K562 (cell line): ENCODE measurements around the gene MRPL37. TPM values are rescaled to one million over a fixed set of nuclear protein-coding genes. Genes with fewer than 3 reads are reported as not detected.

ENCODE experiments used
- ATAC-seq: fragments of 200-7000 bp; cut with Tn5 transposase; 3 replicates; pipeline ENCODE4 v1.9.1; 2020; ENCODE audit warnings: moderate library complexity
- BruUV-seq: library from RNA; stranded (reverse); fragments of 400-500 nt; replicated peaks from 2 replicates; lab custom pipeline; 2021; lab: Mats Ljungman, UMichigan
- CTCF ChIA-PET: fragments of 300-600 bp; formaldehyde crosslinking; extraction: SDS; loops from one replicate; lab custom pipeline; 2021; ENCODE audit warnings: low intra/inter-chr PET ratio; lab: Yijun Ruan, JAX
- POLR2A ChIA-PET: fragments of 300-600, 350-650 bp; sonication (Branson Sonifier 250); formaldehyde crosslinking; extraction: SDS; loops from one replicate; lab custom pipeline; 2021; ENCODE audit warnings: antibody characterized with exemption, inconsistent platforms; lab: Yijun Ruan, JAX
- DNase-seq, 4 experiments: peaks; one replicate each; pipeline versions ENCODE4 v3.0.0 to v3.0.0-alpha.2; 2011 to 2018; ENCODE audit warnings: low spot score in 3 of 4, mixed read lengths in 3 of 4; ENCODE audit errors: extremely low read depth in 1 of 4
- FAIRE-seq: peaks from 2 replicates; lab custom pipeline; 2011; peaks lifted over from hg19 to GRCh38; lab: Jason Lieb, UNC
- H2AFZ ChIP-seq: 2 replicates; pipeline ENCODE4 v1.6.0; 2011; ENCODE audit warnings: low read depth, low read length, control low read depth, inconsistent platforms
- H3K27ac ChIP-seq: fragments of 200-600 bp; 3 replicates; pipeline ENCODE4 v1.8.0; 2011; ENCODE audit warnings: low read depth, mild to moderate bottlenecking, control low read depth, inconsistent platforms, low read length, moderate library complexity, mixed read lengths; ENCODE audit errors: extremely low read depth
- H3K27me3 ChIP-seq, 2 experiments: fragments of 300-600 bp in 1 of 2; 2 replicates in 1 of 2; 3 replicates in 1 of 2; pipeline versions ENCODE4 v1.6.0 to v1.8.0; 2011; ENCODE audit warnings: inconsistent platforms in 2 of 2, low read length in 2 of 2, mild to moderate bottlenecking in 1 of 2, mixed read lengths in 1 of 2, moderate library complexity in 1 of 2; ENCODE audit not compliant: control insufficient read depth in 2 of 2, insufficient read depth in 2 of 2
- H3K36me3 ChIP-seq: fragments of 300-600 bp; 3 replicates; pipeline ENCODE4 v1.8.0; 2011; ENCODE audit warnings: mild to moderate bottlenecking, low read length, inconsistent platforms; ENCODE audit not compliant: control insufficient read depth, insufficient read depth
- H3K4me1 ChIP-seq, 2 experiments: fragments of 200-600 bp in 1 of 2; replicated peaks in 1 of 2; 2 replicates in 1 of 2; 3 replicates in 1 of 2; pipeline versions ENCODE4 v1.5.1 to v1.8.0; 2011; ENCODE audit warnings: inconsistent platforms in 2 of 2, low read length in 2 of 2, mild to moderate bottlenecking in 1 of 2, mixed read lengths in 1 of 2, moderate library complexity in 1 of 2; ENCODE audit not compliant: control insufficient read depth in 2 of 2, insufficient read depth in 2 of 2
- H3K4me2 ChIP-seq: 2 replicates; pipeline ENCODE4 v1.6.1; 2011; ENCODE audit warnings: low read length, control low read depth, inconsistent platforms, mixed read lengths; ENCODE audit not compliant: insufficient read depth
- H3K4me3 ChIP-seq: fragments of 200-600 bp; sonication (generic), shearing (Covaris generic); 2 replicates; pipeline ENCODE4 v1.5.1; 2016; ENCODE audit warnings: control low read depth, inconsistent platforms
- H3K79me2 ChIP-seq: fragments of 200-600 bp; 3 replicates; pipeline ENCODE4 v1.8.0; 2011; ENCODE audit warnings: low read length, inconsistent platforms; ENCODE audit not compliant: control insufficient read depth, insufficient read depth
- H3K9ac ChIP-seq, 2 experiments: 2 replicates each; pipeline versions ENCODE4 v1.6.0 to v1.6.1; 2011; ENCODE audit warnings: low read depth in 2 of 2, low read length in 2 of 2, control low read depth in 1 of 2, inconsistent platforms in 1 of 2, mild to moderate bottlenecking in 1 of 2, mixed read lengths in 1 of 2; ENCODE audit not compliant: insufficient read depth in 1 of 2
- H3K9me1 ChIP-seq: one replicate; pipeline ENCODE4 v1.6.0; 2011; ENCODE audit warnings: inconsistent platforms, mild to moderate bottlenecking, low read length, moderate library complexity; ENCODE audit not compliant: control insufficient read depth, insufficient read depth
- H3K9me3 ChIP-seq: replicated peaks from 2 replicates; pipeline ENCODE4 v1.5.1; 2011; ENCODE audit warnings: low read depth, low read length, inconsistent platforms; ENCODE audit not compliant: control insufficient read depth, insufficient read depth
- H4K20me1 ChIP-seq: replicated peaks from 2 replicates; pipeline ENCODE4 v1.6.1; 2011; ENCODE audit warnings: low read length, inconsistent platforms, mixed read lengths; ENCODE audit not compliant: control insufficient read depth, insufficient read depth
- CBX1 ChIP-seq: sonication (generic); IDR thresholded peaks from 2 replicates; pipeline ENCODE4 v1.6.1; 2016; ENCODE audit warnings: antibody characterized with exemption, low read depth, mild to moderate bottlenecking
- ELF2 ChIP-seq: fragments of 250-450 bp; sonication (Bioruptor Pico); IDR thresholded peaks from 2 replicates; pipeline ENCODE4 v1.5.0; 2021; ENCODE audit warnings: mild to moderate bottlenecking
- SIN3A ChIP-seq, 2 experiments: fragments of 150-350 bp in 1 of 2; IDR thresholded peaks; 2 replicates each; pipeline ENCODE4 v1.6.1; 2011 to 2016; ENCODE audit warnings: borderline replicate concordance in 2 of 2, low read depth in 2 of 2, low read length in 2 of 2, mild to moderate bottlenecking in 2 of 2, moderate library complexity in 2 of 2; ENCODE audit not compliant: control insufficient read depth in 1 of 2
- WGBS: fragments of 100-300 bp; shearing (Covaris generic); methylation state at CpG from one replicate; pipeline ENCODE4 v1.1.6; 2016; ENCODE audit warnings: low coverage, mixed read lengths; ENCODE audit not compliant: insufficient coverage; ENCODE audit errors: missing lambda C conversion rate; 5-methylcytosine and 5-hydroxymethylcytosine counted together
- in situ Hi-C: fragments of 300-500 bp; cut with MboI; formaldehyde crosslinking; loops from 4 replicates; pipeline ENCODE4 v1.15.0; 2018; ENCODE audit warnings: inconsistent platforms, mixed read lengths
- intact Hi-C: fragments of 100-400 bp; cut with micrococcal nuclease; formaldehyde crosslinking; loops from 2 replicates; pipeline ENCODE4 v1.14.2; 2022
- polyA plus RNA-seq, 8 experiments: library from polyadenylated mRNA; depleted of rRNA in 4 of 8; stranded (reverse) in 5 of 8; unstranded in 3 of 8; fragments of >200 nt; fragmentation: Nextera tagmentation in 2 of 8; fragmentation: Illumina TruSeq in 1 of 8; extraction: Ambion mirVana in 2 of 8; extraction: Trizol in 1 of 8; gene quantifications; 2 replicates each; pipeline versions ENCODE4 v1.2.1 to v1.2.3, GENCODE V29; 2011 to 2014; ENCODE audit warnings: inconsistent platforms in 1 of 8, missing spikeins in 1 of 8
- total RNA-seq, 7 experiments: library from RNA; depleted of rRNA in 6 of 7; stranded (reverse); fragments of >200 nt in 6 of 7; fragmentation: Illumina TruSeq in 2 of 7; extraction: Trizol in 2 of 7; gene quantifications; 2 replicates each; pipeline versions ENCODE4 v1.2.1 to v1.2.3, GENCODE V29; 2011 to 2021; ENCODE audit warnings: low replicate concordance in 1 of 7
- TF ChIP-seq, protein P1 (sequence below): fragments of 450-650 bp; IDR thresholded peaks from 2 replicates; pipeline ENCODE4 v1.6.1; 2016; ENCODE audit warnings: antibody characterized with exemption
- TF ChIP-seq, protein P2 (sequence below): fragments of 450-650 bp; IDR thresholded peaks from 2 replicates; pipeline ENCODE4 v1.6.1; 2017; ENCODE audit warnings: antibody characterized with exemption, mild to moderate bottlenecking
- TF ChIP-seq, protein P3 (sequence below): sonication (generic); formaldehyde crosslinking; IDR thresholded peaks from 2 replicates; pipeline ENCODE4 v1.5.0; 2020; ENCODE audit warnings: missing genetic modification reagents
- TF ChIP-seq, protein P4 (sequence below), 2 experiments: fragments of 450-650 bp; IDR thresholded peaks; 2 replicates each; pipeline ENCODE4 v1.6.1; 2018; ENCODE audit warnings: mild to moderate bottlenecking in 2 of 2, low read depth in 1 of 2; ENCODE audit not compliant: partially characterized antibody in 2 of 2

Gene MRPL37
- total and polyA plus RNA-seq, 9 of the 15 experiments (the other 6 are each of a cell fraction or from before 2014, with no cell fraction given), result 52.2 to 303 (median 180) TPM

DNA sequence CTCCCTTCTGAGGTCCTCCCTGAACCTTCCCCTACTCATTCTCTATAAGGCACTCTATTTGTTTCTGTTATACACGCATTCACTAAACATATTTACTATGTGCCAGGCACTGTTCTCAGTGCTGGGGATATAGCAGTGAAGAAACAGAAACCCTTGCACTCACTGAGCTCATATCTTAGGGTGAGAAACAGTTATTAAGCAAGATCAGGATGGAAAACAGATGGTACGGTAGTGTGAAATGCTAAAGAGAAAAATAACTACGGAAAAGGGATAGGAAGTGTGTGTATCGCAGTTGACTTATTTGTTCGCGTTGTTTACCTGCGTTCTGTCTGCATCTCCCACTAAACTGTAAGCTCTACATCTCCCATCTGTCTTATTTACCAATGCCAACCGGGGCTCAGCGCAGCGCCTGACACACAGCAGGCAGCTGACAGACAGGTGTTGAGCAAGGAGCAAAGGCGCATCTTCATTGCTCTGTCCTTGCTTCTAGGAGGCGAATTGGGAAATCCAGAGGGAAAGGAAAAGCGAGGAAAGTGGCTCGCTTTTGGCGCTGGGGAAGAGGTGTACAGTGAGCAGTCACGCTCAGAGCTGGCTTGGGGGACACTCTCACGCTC lies 709 bp upstream of the MRPL37 start (continued):
- TF ChIP-seq ELF2 (CRISPR knock-in tag), result no peak
- TF ChIP-seq, protein P1, sequence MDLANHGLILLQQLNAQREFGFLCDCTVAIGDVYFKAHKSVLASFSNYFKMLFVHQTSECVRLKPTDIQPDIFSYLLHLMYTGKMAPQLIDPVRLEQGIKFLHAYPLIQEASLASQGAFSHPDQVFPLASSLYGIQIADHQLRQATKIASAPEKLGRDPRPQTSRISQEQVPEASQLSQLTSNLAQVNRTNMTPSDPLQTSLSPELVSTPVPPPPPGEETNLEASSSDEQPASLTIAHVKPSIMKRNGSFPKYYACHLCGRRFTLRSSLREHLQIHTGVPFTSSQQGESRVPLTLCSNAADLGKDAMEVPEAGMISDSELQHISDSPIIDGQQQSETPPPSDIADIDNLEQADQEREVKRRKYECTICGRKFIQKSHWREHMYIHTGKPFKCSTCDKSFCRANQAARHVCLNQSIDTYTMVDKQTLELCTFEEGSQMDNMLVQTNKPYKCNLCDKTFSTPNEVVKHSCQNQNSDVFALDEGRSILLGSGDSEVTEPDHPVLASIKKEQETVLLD, result no peak

DNA sequence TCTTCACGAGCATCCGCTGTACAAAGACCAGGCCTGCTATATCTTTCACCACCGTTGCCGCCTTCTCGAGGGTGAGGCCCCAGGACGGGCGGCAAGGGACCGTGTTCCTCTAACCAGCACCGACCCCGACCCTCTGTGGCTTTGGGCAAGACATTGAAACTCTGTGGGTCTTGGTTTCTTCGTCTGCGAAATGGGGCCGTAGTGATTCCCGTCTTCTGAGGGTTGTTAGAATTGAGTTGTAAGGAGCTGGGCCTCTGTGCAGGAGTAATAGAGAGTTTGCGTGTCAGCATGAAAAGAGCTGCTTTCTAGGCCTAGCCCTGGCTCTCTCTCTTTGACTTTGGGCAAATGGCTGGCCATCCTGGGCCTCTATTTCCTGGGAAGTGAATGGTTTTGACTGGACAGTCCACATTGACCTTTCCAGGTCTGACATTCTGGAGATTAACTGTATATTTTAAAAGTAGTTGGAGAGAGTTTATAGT lies 591 bp downstream of the MRPL37 start:
- no peak for DNase-seq
- Histone ChIP-seq H4K20me1 (no peaks in the 10 kb centered on the region), H3K9me3 (no peaks in the 10 kb centered on the region), H3K9ac (peak overlapping the region; percentile 95 to 96), H3K27ac (peak overlapping the region; percentile 83), H3K9me1 (no peaks in the 10 kb centered on the region), H3K36me3 (peaks cover 50% of the 10 kb centered on the region), H3K4me3 (peak overlapping the region; percentile 85), H3K4me2 (peak overlapping the region; percentile 96), H3K4me1 (peaks cover 20 to 24% of the 10 kb centered on the region in 2 experiments; a peak in 4 of 5 replicates), H3K79me2 (peaks cover 62% of the 10 kb centered on the region), H3K27me3 (no peaks in the 10 kb centered on the region), H2AFZ (peak overlapping the region; percentile 93)
- ChIA-PET POLR2A (interaction anchor here (0.6 to 9.0 kb wide), 18 partner anchors 9 to 653 kb away, joined by 3 to 148 read pairs (median 3); no protein-coding TSS in a partner anchor), CTCF (no interaction called here)
- FAIRE-seq, result no peak
- in situ Hi-C loops, result no loop called here
- ATAC-seq, result peak; percentile 53
- under 1% methylated on average over 15 of the region's 15 CpGs for WGBS
- BruUV-seq, result TSS peak; percentile 69
- intact Hi-C loops, result loop anchor here (5.0 kb wide), 1 partner anchor 78 kb away; no protein-coding TSS in a partner anchor
- TF ChIP-seq, protein P2, sequence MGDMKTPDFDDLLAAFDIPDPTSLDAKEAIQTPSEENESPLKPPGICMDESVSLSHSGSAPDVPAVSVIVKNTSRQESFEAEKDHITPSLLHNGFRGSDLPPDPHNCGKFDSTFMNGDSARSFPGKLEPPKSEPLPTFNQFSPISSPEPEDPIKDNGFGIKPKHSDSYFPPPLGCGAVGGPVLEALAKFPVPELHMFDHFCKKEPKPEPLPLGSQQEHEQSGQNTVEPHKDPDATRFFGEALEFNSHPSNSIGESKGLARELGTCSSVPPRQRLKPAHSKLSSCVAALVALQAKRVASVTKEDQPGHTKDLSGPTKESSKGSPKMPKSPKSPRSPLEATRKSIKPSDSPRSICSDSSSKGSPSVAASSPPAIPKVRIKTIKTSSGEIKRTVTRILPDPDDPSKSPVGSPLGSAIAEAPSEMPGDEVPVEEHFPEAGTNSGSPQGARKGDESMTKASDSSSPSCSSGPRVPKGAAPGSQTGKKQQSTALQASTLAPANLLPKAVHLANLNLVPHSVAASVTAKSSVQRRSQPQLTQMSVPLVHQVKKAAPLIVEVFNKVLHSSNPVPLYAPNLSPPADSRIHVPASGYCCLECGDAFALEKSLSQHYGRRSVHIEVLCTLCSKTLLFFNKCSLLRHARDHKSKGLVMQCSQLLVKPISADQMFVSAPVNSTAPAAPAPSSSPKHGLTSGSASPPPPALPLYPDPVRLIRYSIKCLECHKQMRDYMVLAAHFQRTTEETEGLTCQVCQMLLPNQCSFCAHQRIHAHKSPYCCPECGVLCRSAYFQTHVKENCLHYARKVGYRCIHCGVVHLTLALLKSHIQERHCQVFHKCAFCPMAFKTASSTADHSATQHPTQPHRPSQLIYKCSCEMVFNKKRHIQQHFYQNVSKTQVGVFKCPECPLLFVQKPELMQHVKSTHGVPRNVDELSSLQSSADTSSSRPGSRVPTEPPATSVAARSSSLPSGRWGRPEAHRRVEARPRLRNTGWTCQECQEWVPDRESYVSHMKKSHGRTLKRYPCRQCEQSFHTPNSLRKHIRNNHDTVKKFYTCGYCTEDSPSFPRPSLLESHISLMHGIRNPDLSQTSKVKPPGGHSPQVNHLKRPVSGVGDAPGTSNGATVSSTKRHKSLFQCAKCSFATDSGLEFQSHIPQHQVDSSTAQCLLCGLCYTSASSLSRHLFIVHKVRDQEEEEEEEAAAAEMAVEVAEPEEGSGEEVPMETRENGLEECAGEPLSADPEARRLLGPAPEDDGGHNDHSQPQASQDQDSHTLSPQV, result no peak
- TF ChIP-seq SIN3A (IDR thresholded peaks at IDR 0.05; ENCODE audit: borderline replicate concordance in 2 of 2, control insufficient read depth in 1 of 2, low read depth in 2 of 2, low read length in 2 of 2) (0 out of 4 replicates have a peak, but pooled peaks of 1 of the 2 experiments have one; percentile 9), CBX1 (peak; percentile 9; the same call in 1 of the 2 replicates)
- TF ChIP-seq, protein P3, sequence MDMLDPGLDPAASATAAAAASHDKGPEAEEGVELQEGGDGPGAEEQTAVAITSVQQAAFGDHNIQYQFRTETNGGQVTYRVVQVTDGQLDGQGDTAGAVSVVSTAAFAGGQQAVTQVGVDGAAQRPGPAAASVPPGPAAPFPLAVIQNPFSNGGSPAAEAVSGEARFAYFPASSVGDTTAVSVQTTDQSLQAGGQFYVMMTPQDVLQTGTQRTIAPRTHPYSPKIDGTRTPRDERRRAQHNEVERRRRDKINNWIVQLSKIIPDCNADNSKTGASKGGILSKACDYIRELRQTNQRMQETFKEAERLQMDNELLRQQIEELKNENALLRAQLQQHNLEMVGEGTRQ (CRISPR knock-in tag), result no peak
- TF ChIP-seq, protein P4, sequence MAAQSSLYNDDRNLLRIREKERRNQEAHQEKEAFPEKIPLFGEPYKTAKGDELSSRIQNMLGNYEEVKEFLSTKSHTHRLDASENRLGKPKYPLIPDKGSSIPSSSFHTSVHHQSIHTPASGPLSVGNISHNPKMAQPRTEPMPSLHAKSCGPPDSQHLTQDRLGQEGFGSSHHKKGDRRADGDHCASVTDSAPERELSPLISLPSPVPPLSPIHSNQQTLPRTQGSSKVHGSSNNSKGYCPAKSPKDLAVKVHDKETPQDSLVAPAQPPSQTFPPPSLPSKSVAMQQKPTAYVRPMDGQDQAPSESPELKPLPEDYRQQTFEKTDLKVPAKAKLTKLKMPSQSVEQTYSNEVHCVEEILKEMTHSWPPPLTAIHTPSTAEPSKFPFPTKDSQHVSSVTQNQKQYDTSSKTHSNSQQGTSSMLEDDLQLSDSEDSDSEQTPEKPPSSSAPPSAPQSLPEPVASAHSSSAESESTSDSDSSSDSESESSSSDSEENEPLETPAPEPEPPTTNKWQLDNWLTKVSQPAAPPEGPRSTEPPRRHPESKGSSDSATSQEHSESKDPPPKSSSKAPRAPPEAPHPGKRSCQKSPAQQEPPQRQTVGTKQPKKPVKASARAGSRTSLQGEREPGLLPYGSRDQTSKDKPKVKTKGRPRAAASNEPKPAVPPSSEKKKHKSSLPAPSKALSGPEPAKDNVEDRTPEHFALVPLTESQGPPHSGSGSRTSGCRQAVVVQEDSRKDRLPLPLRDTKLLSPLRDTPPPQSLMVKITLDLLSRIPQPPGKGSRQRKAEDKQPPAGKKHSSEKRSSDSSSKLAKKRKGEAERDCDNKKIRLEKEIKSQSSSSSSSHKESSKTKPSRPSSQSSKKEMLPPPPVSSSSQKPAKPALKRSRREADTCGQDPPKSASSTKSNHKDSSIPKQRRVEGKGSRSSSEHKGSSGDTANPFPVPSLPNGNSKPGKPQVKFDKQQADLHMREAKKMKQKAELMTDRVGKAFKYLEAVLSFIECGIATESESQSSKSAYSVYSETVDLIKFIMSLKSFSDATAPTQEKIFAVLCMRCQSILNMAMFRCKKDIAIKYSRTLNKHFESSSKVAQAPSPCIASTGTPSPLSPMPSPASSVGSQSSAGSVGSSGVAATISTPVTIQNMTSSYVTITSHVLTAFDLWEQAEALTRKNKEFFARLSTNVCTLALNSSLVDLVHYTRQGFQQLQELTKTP (IDR thresholded peaks at IDR 0.05; ENCODE audit: low read depth in 1 of 2, partially characterized antibody in 2 of 2), result peak in 1 of 2 experiments; percentile 20
